CD14-positive monocyte (primary cell): ENCODE measurements around the gene ASMTL. TPM values are rescaled to one million over a fixed set of nuclear protein-coding genes. Genes with fewer than 3 reads are reported as not detected.

ENCODE experiments used
- DNase-seq, 3 donors: peaks; one replicate each; pipeline ENCODE4 v3.0.0-alpha.2; 2011 to 2022
- H2AFZ ChIP-seq: 2 replicates; pipeline ENCODE4 v1.6.0; 2012; ENCODE audit warnings: mild to moderate bottlenecking, low read depth, low read length, inconsistent platforms; ENCODE audit not compliant: insufficient read depth, poor library complexity, severe bottlenecking
- H3K27ac ChIP-seq, 2 donors: 1 replicate in 1 of 2; 2 replicates in 1 of 2; pipeline ENCODE4 v1.5.1; 2012 to 2013; ENCODE audit warnings: low read length in 2 of 2, control low read depth in 1 of 2, inconsistent platforms in 1 of 2, low read depth in 1 of 2, mild to moderate bottlenecking in 1 of 2
- H3K27me3 ChIP-seq, 2 donors: one replicate each; pipeline versions ENCODE4 v1.6.0 to v1.6.1; 2011 to 2013; ENCODE audit warnings: low read length in 2 of 2; ENCODE audit not compliant: control insufficient read depth in 2 of 2, insufficient read depth in 2 of 2
- H3K36me3 ChIP-seq, 2 donors: replicated peaks in 1 of 2; 1 replicate in 1 of 2; 2 replicates in 1 of 2; pipeline versions ENCODE4 v1.5.1 to v1.6.1; 2012 to 2013; ENCODE audit warnings: low read length in 2 of 2, control low read depth in 1 of 2, inconsistent platforms in 1 of 2, mild to moderate bottlenecking in 1 of 2; ENCODE audit not compliant: insufficient read depth in 2 of 2, control insufficient read depth in 1 of 2
- H3K4me1 ChIP-seq, 2 donors: 1 replicate in 1 of 2; 2 replicates in 1 of 2; pipeline versions ENCODE4 v1.5.1 to v1.6.1; 2012 to 2013; ENCODE audit warnings: low read length in 2 of 2, control low read depth in 1 of 2, inconsistent platforms in 1 of 2, mild to moderate bottlenecking in 1 of 2, moderate library complexity in 1 of 2; ENCODE audit not compliant: insufficient read depth in 2 of 2, control insufficient read depth in 1 of 2
- H3K4me2 ChIP-seq: replicated peaks from 2 replicates; pipeline ENCODE3; 2012; ENCODE audit warnings: low read length, moderate library complexity, mild to moderate bottlenecking; ENCODE audit not compliant: poor library complexity, severe bottlenecking; ENCODE audit errors: extremely low read depth
- H3K4me3 ChIP-seq, 3 experiments: fragments of 200-600 bp in 1 of 3; sonication (generic) in 1 of 3; replicated peaks in 1 of 3; 1 replicate in 2 of 3; 2 replicates in 1 of 3; pipeline ENCODE4 v1.5.1; 2011 to 2013; ENCODE audit warnings: low read length in 3 of 3, mild to moderate bottlenecking in 3 of 3, control low read depth in 2 of 3, low read depth in 2 of 3, inconsistent platforms in 1 of 3, moderate library complexity in 1 of 3
- H3K79me2 ChIP-seq: 2 replicates; pipeline ENCODE4 v1.6.0; 2012; ENCODE audit warnings: mild to moderate bottlenecking, control low read depth, inconsistent platforms, low read length, moderate library complexity; ENCODE audit not compliant: insufficient read depth
- H3K9ac ChIP-seq: 2 replicates; pipeline ENCODE4 v1.6.0; 2017; ENCODE audit warnings: low read length, mild to moderate bottlenecking; ENCODE audit not compliant: insufficient read depth, poor library complexity, severe bottlenecking
- H3K9me3 ChIP-seq, 2 donors: replicated peaks in 1 of 2; 1 replicate in 1 of 2; 2 replicates in 1 of 2; pipeline versions ENCODE4 v1.5.1 to v1.6.1; 2012 to 2013; ENCODE audit warnings: low read length in 2 of 2, control low read depth in 1 of 2; ENCODE audit not compliant: control insufficient read depth in 1 of 2, insufficient read depth in 1 of 2
- H4K20me1 ChIP-seq: 2 replicates; pipeline ENCODE4 v1.6.0; 2012; ENCODE audit warnings: mild to moderate bottlenecking, low read length, control low read depth, moderate library complexity; ENCODE audit not compliant: insufficient read depth
- H3K27ac Mint-ChIP-seq, 7 donors: one replicate each; pipeline ENCODE4 v1.8.0; 2020; ENCODE audit warnings: mild to moderate bottlenecking in 7 of 7, mixed read lengths in 7 of 7, moderate library complexity in 6 of 7, inconsistent platforms in 2 of 7
- H3K27me3 Mint-ChIP-seq, 3 donors: one replicate each; pipeline ENCODE4 v1.8.0; 2021 to 2022; ENCODE audit warnings: low read depth in 3 of 3, mild to moderate bottlenecking in 3 of 3, mixed read lengths in 3 of 3, moderate library complexity in 3 of 3, inconsistent platforms in 1 of 3
- H3K36me3 Mint-ChIP-seq, 2 donors: one replicate each; pipeline ENCODE4 v1.8.0; 2020; ENCODE audit warnings: mixed read lengths in 2 of 2, inconsistent platforms in 1 of 2, mild to moderate bottlenecking in 1 of 2
- H3K4me1 Mint-ChIP-seq: one replicate; pipeline ENCODE4 v1.8.0; 2020; ENCODE audit warnings: mild to moderate bottlenecking, mixed read lengths
- H3K4me3 Mint-ChIP-seq, 2 donors: one replicate each; pipeline ENCODE4 v1.8.0; 2020; ENCODE audit warnings: mild to moderate bottlenecking in 2 of 2, mixed read lengths in 2 of 2, moderate library complexity in 1 of 2
- H3K9me3 Mint-ChIP-seq, 7 donors: one replicate each; pipeline ENCODE4 v1.8.0; 2020 to 2022; ENCODE audit warnings: mixed read lengths in 7 of 7, mild to moderate bottlenecking in 6 of 7, moderate library complexity in 6 of 7, inconsistent platforms in 2 of 7
- WGBS: methylation state at CpG from one replicate; pipeline ENCODE4 v1.1.5; 2013; ENCODE audit warnings: missing lambda C conversion rate; ENCODE audit not compliant: insufficient coverage; 5-methylcytosine and 5-hydroxymethylcytosine counted together
- intact Hi-C, 2 donors: fragments of 100-400 bp; cut with micrococcal nuclease; formaldehyde crosslinking; loops; one replicate each; pipeline versions ENCODE4 v1.15.0 to v1.15.1; 2023
- polyA plus RNA-seq, 3 donors: library from polyadenylated mRNA; depleted of rRNA in 1 of 3; unstranded in 2 of 3; stranded (reverse) in 1 of 3; fragments of 300-500 nt in 2 of 3; fragments of >200 nt in 1 of 3; fragmentation: Illumina TruSeq in 2 of 3; gene quantifications; 1 replicate in 2 of 3; 2 replicates in 1 of 3; pipeline ENCODE4 v1.2.3, GENCODE V29; 2012 to 2021
- TF ChIP-seq, protein P1 (sequence below): fragments of 200-600 bp; IDR thresholded peaks from one replicate; pipeline ENCODE4 v1.8.0; 2022; ENCODE audit warnings: antibody characterized with exemption, mild to moderate bottlenecking

Gene ASMTL
- polyA plus RNA-seq, 3 donors = 19.0 to 31.5 (median 31.0) TPM

DNA sequence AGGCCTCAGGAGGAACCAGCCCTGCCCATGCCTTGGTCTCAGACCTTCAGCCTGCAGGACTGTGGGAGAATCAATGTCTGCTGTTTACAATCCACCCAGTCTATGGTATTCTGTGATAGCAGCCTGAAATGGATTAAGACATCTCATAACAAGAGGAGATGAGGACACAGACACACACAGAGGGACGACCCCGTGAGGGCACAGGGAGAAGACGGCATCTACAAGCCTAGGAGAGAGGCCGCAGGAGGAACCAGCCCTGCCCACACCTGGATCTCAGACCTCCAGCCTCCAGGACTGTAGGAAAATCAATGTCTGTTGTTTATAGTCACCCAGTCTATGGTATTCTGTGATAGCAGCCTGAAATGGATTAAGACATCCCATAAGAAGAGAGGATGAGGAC is 64.1 kb downstream of the ASMTL start:
- Mint-ChIP-seq H3K4me3 (no peak overlapping the region), H3K27ac (peak overlapping the region in 5 of 7 donors; percentile 31 to 72 (median 66)), H3K27me3 (peaks cover 0 to 2% (median 0%) of the 10 kb centered on the region in 3 donors), H3K4me1 (peaks cover 25% of the 10 kb centered on the region), H3K36me3 (peaks cover 52 to 73% of the 10 kb centered on the region in 2 donors), H3K9me3 (no peaks in the 10 kb centered on the region)
- DNase-seq = no peak
- TF ChIP-seq, protein P1, sequence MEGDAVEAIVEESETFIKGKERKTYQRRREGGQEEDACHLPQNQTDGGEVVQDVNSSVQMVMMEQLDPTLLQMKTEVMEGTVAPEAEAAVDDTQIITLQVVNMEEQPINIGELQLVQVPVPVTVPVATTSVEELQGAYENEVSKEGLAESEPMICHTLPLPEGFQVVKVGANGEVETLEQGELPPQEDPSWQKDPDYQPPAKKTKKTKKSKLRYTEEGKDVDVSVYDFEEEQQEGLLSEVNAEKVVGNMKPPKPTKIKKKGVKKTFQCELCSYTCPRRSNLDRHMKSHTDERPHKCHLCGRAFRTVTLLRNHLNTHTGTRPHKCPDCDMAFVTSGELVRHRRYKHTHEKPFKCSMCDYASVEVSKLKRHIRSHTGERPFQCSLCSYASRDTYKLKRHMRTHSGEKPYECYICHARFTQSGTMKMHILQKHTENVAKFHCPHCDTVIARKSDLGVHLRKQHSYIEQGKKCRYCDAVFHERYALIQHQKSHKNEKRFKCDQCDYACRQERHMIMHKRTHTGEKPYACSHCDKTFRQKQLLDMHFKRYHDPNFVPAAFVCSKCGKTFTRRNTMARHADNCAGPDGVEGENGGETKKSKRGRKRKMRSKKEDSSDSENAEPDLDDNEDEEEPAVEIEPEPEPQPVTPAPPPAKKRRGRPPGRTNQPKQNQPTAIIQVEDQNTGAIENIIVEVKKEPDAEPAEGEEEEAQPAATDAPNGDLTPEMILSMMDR = no peak
- Histone ChIP-seq H3K4me3 (no peak overlapping the region), H4K20me1 (peaks cover 82% of the 10 kb centered on the region), H3K27me3 (no peaks in the 10 kb centered on the region), H3K79me2 (peaks cover 73% of the 10 kb centered on the region), H3K36me3 (peaks cover 66 to 71% of the 10 kb centered on the region in 2 donors), H2AFZ (no peak overlapping the region), H3K4me2 (no peak overlapping the region), H3K9me3 (no peaks in the 10 kb centered on the region), H3K27ac (no peak overlapping the region), H3K9ac (no peak overlapping the region), H3K4me1 (peaks cover 17 to 30% of the 10 kb centered on the region in 2 donors)
- intact Hi-C loops = loop anchor here in 1 of 2 donors (5.0 to 10.0 kb wide), 3 partner anchors 41 to 144 kb away; no protein-coding TSS in a partner anchor
- no CpG with 5 or more reads among the region's 4 CpGs for WGBS

DNA sequence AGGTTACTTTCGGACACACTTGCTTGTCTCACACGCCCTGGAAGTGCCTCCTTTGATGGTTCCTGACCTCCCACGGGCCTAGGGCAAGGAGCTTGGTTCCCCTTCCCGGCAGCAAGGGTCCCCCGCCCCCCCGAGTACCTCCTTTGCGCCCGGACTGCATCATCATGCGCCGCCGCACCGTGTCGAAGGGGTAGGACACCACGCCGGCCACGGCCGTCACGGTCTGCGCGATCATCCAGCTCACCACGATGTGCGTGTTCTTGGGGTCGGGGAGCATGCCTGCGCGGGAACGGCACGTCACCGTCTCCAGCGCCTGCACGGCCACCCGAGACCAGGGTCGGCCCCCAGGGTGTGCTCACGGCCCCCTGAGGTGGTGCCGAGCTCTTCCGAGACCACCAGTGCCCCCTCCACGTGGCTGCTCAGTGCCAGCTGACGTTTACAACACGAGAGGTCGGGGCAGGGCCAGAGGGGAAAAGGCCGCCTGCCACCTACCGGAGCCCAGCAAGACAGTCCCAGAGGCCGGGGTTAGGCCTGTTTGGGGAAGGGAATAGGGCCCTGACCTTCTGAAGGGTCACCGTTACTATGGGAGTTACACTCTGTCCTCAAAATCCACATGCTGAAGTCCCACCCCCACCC is 65.5 kb downstream of the ASMTL start:
- H3K4me2 ChIP-seq = no peak overlapping the region
- no peak overlapping the region for H3K4me3 Mint-ChIP-seq
- peaks cover 96% of the 10 kb centered on the region for H4K20me1 ChIP-seq
- peaks cover 0 to 2% (median 0%) of the 10 kb centered on the region in 3 donors for H3K27me3 Mint-ChIP-seq
- H3K27ac ChIP-seq = no peak overlapping the region
- intact Hi-C loops = loop anchor here in 1 of 2 donors (5.0 to 10.0 kb wide), 3 partner anchors 40 to 142 kb away; no protein-coding TSS in a partner anchor
- H3K4me1 ChIP-seq = peaks cover 10 to 20% of the 10 kb centered on the region in 2 donors
- 91% methylated on average over 35 of the region's 43 CpGs for WGBS
- DNase-seq = no peak
- peaks cover 53 to 86% of the 10 kb centered on the region in 2 donors for H3K36me3 Mint-ChIP-seq
- no peaks in the 10 kb centered on the region for H3K9me3 ChIP-seq
- no peaks in the 10 kb centered on the region for H3K9me3 Mint-ChIP-seq
- H3K4me3 ChIP-seq = no peak overlapping the region
- peaks cover 22% of the 10 kb centered on the region for H3K4me1 Mint-ChIP-seq
- TF ChIP-seq, protein P1 = no peak
- no peak overlapping the region for H3K9ac ChIP-seq
- peaks cover 65% of the 10 kb centered on the region for H3K79me2 ChIP-seq
- no peaks in the 10 kb centered on the region for H3K27me3 ChIP-seq
- H3K27ac Mint-ChIP-seq = peak overlapping the region in 5 of 7 donors; percentile 41 to 76 (median 68)
- H3K36me3 ChIP-seq = peaks cover 66 to 76% of the 10 kb centered on the region in 2 donors
- H2AFZ ChIP-seq = no peak overlapping the region
